CD14-positive monocyte (primary cell): ENCODE measurements around the gene ZNF385B. TPM values are rescaled to one million over a fixed set of nuclear protein-coding genes. Genes with fewer than 3 reads are reported as not detected.

Source experiments
- DNase-seq, 3 donors: peaks; one replicate each; pipeline ENCODE4 v3.0.0-alpha.2; 2011 to 2022
- H2AFZ ChIP-seq: 2 replicates; pipeline ENCODE4 v1.6.0; 2012; ENCODE audit warnings: mild to moderate bottlenecking, low read depth, low read length, inconsistent platforms; ENCODE audit not compliant: insufficient read depth, poor library complexity, severe bottlenecking
- H3K27ac ChIP-seq, 2 donors: 1 replicate in 1 of 2; 2 replicates in 1 of 2; pipeline ENCODE4 v1.5.1; 2012 to 2013; ENCODE audit warnings: low read length in 2 of 2, control low read depth in 1 of 2, inconsistent platforms in 1 of 2, low read depth in 1 of 2, mild to moderate bottlenecking in 1 of 2
- H3K27me3 ChIP-seq, 2 donors: one replicate each; pipeline versions ENCODE4 v1.6.0 to v1.6.1; 2011 to 2013; ENCODE audit warnings: low read length in 2 of 2; ENCODE audit not compliant: control insufficient read depth in 2 of 2, insufficient read depth in 2 of 2
- H3K36me3 ChIP-seq, 2 donors: replicated peaks in 1 of 2; 1 replicate in 1 of 2; 2 replicates in 1 of 2; pipeline versions ENCODE4 v1.5.1 to v1.6.1; 2012 to 2013; ENCODE audit warnings: low read length in 2 of 2, control low read depth in 1 of 2, inconsistent platforms in 1 of 2, mild to moderate bottlenecking in 1 of 2; ENCODE audit not compliant: insufficient read depth in 2 of 2, control insufficient read depth in 1 of 2
- H3K4me1 ChIP-seq, 2 donors: 1 replicate in 1 of 2; 2 replicates in 1 of 2; pipeline versions ENCODE4 v1.5.1 to v1.6.1; 2012 to 2013; ENCODE audit warnings: low read length in 2 of 2, control low read depth in 1 of 2, inconsistent platforms in 1 of 2, mild to moderate bottlenecking in 1 of 2, moderate library complexity in 1 of 2; ENCODE audit not compliant: insufficient read depth in 2 of 2, control insufficient read depth in 1 of 2
- H3K4me2 ChIP-seq: replicated peaks from 2 replicates; pipeline ENCODE3; 2012; ENCODE audit warnings: low read length, moderate library complexity, mild to moderate bottlenecking; ENCODE audit not compliant: poor library complexity, severe bottlenecking; ENCODE audit errors: extremely low read depth
- H3K4me3 ChIP-seq, 3 experiments: fragments of 200-600 bp in 1 of 3; sonication (generic) in 1 of 3; replicated peaks in 1 of 3; 1 replicate in 2 of 3; 2 replicates in 1 of 3; pipeline ENCODE4 v1.5.1; 2011 to 2013; ENCODE audit warnings: low read length in 3 of 3, mild to moderate bottlenecking in 3 of 3, control low read depth in 2 of 3, low read depth in 2 of 3, inconsistent platforms in 1 of 3, moderate library complexity in 1 of 3
- H3K79me2 ChIP-seq: 2 replicates; pipeline ENCODE4 v1.6.0; 2012; ENCODE audit warnings: mild to moderate bottlenecking, control low read depth, inconsistent platforms, low read length, moderate library complexity; ENCODE audit not compliant: insufficient read depth
- H3K9ac ChIP-seq: 2 replicates; pipeline ENCODE4 v1.6.0; 2017; ENCODE audit warnings: low read length, mild to moderate bottlenecking; ENCODE audit not compliant: insufficient read depth, poor library complexity, severe bottlenecking
- H3K9me3 ChIP-seq, 2 donors: replicated peaks in 1 of 2; 1 replicate in 1 of 2; 2 replicates in 1 of 2; pipeline versions ENCODE4 v1.5.1 to v1.6.1; 2012 to 2013; ENCODE audit warnings: low read length in 2 of 2, control low read depth in 1 of 2; ENCODE audit not compliant: control insufficient read depth in 1 of 2, insufficient read depth in 1 of 2
- H4K20me1 ChIP-seq: 2 replicates; pipeline ENCODE4 v1.6.0; 2012; ENCODE audit warnings: mild to moderate bottlenecking, low read length, control low read depth, moderate library complexity; ENCODE audit not compliant: insufficient read depth
- H3K27ac Mint-ChIP-seq, 7 donors: one replicate each; pipeline ENCODE4 v1.8.0; 2020; ENCODE audit warnings: mild to moderate bottlenecking in 7 of 7, mixed read lengths in 7 of 7, moderate library complexity in 6 of 7, inconsistent platforms in 2 of 7
- H3K27me3 Mint-ChIP-seq, 3 donors: one replicate each; pipeline ENCODE4 v1.8.0; 2021 to 2022; ENCODE audit warnings: low read depth in 3 of 3, mild to moderate bottlenecking in 3 of 3, mixed read lengths in 3 of 3, moderate library complexity in 3 of 3, inconsistent platforms in 1 of 3
- H3K36me3 Mint-ChIP-seq, 2 donors: one replicate each; pipeline ENCODE4 v1.8.0; 2020; ENCODE audit warnings: mixed read lengths in 2 of 2, inconsistent platforms in 1 of 2, mild to moderate bottlenecking in 1 of 2
- H3K4me1 Mint-ChIP-seq: one replicate; pipeline ENCODE4 v1.8.0; 2020; ENCODE audit warnings: mild to moderate bottlenecking, mixed read lengths
- H3K4me3 Mint-ChIP-seq, 2 donors: one replicate each; pipeline ENCODE4 v1.8.0; 2020; ENCODE audit warnings: mild to moderate bottlenecking in 2 of 2, mixed read lengths in 2 of 2, moderate library complexity in 1 of 2
- H3K9me3 Mint-ChIP-seq, 7 donors: one replicate each; pipeline ENCODE4 v1.8.0; 2020 to 2022; ENCODE audit warnings: mixed read lengths in 7 of 7, mild to moderate bottlenecking in 6 of 7, moderate library complexity in 6 of 7, inconsistent platforms in 2 of 7
- CTCF ChIP-seq: fragments of 200-600 bp; IDR thresholded peaks from one replicate; pipeline ENCODE4 v1.8.0; 2022; ENCODE audit warnings: antibody characterized with exemption, mild to moderate bottlenecking
- WGBS: methylation state at CpG from one replicate; pipeline ENCODE4 v1.1.5; 2013; ENCODE audit warnings: missing lambda C conversion rate; ENCODE audit not compliant: insufficient coverage; 5-methylcytosine and 5-hydroxymethylcytosine counted together
- intact Hi-C, 2 donors: fragments of 100-400 bp; cut with micrococcal nuclease; formaldehyde crosslinking; loops; one replicate each; pipeline versions ENCODE4 v1.15.0 to v1.15.1; 2023
- polyA plus RNA-seq, 3 donors: library from polyadenylated mRNA; depleted of rRNA in 1 of 3; unstranded in 2 of 3; stranded (reverse) in 1 of 3; fragments of 300-500 nt in 2 of 3; fragments of >200 nt in 1 of 3; fragmentation: Illumina TruSeq in 2 of 3; gene quantifications; 1 replicate in 2 of 3; 2 replicates in 1 of 3; pipeline ENCODE4 v1.2.3, GENCODE V29; 2012 to 2021

ZNF385B gene
- polyA plus RNA-seq, 3 donors: not detected

- Histone ChIP-seq H3K27ac (no peak overlapping the region), H3K9ac (no peak overlapping the region), H3K4me3 (no peak overlapping the region), H3K9me3 (peaks cover 0 to 4% of the 10 kb centered on the region in 2 donors), H4K20me1 (no peaks in the 10 kb centered on the region), H3K79me2 (no peaks in the 10 kb centered on the region), H2AFZ (no peak overlapping the region), H3K36me3 (no peaks in the 10 kb centered on the region), H3K4me1 (no peaks in the 10 kb centered on the region), H3K27me3 (no peaks in the 10 kb centered on the region), H3K4me2 (no peak overlapping the region)
- intact Hi-C loops: no loop called here
- WGBS: 25% methylated on average over 1 of the region's 1 CpG
- no peak overlapping the region for H3K27ac Mint-ChIP-seq
- DNase-seq: no peak
- H3K4me1 Mint-ChIP-seq: no peaks in the 10 kb centered on the region
- TF ChIP-seq CTCF: no peak
- H3K9me3 Mint-ChIP-seq: peaks cover 0 to 8% (median 5%) of the 10 kb centered on the region in 7 donors
- no peaks in the 10 kb centered on the region for H3K36me3 Mint-ChIP-seq
- H3K27me3 Mint-ChIP-seq: peaks cover 0 to 1% (median 0%) of the 10 kb centered on the region in 3 donors
- H3K4me3 Mint-ChIP-seq: no peak overlapping the region
These were observed 249.3 kb downstream of the ZNF385B start for GRCh38 chr2:179612108-179612507.

DNA sequence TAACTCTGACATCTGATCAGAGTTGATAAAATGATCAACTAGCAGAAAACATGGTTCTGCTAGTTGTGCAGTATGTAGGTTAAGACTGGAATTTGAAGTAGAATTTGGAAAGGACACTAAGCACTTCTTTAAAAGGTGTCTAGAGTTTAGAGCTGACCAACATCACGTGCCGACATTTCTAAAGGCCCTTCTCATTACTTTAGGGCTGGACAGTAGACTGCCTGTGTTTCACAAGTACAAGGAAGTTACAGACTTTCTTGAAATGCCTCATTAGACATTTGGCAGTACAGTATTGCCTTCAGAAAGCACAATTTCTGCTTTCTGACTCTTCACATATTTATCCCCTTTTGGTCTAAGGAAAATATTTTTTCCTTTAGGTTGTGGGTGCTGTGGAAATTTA lies 255.3 kb downstream of the ZNF385B start:
- no peak for DNase-seq
- no peak for TF ChIP-seq CTCF
- Histone ChIP-seq H3K4me1 (no peaks in the 10 kb centered on the region), H3K27ac (no peak overlapping the region), H2AFZ (no peak overlapping the region), H3K4me2 (no peak overlapping the region), H3K4me3 (no peak overlapping the region), H4K20me1 (no peaks in the 10 kb centered on the region), H3K9ac (no peak overlapping the region), H3K79me2 (no peaks in the 10 kb centered on the region), H3K36me3 (no peaks in the 10 kb centered on the region), H3K27me3 (no peaks in the 10 kb centered on the region), H3K9me3 (no peaks in the 10 kb centered on the region)
- intact Hi-C loops: no loop called here
- no peak overlapping the region for H3K4me3 Mint-ChIP-seq
- WGBS: 100% methylated on average over 2 of the region's 2 CpGs
- no peaks in the 10 kb centered on the region for H3K36me3 Mint-ChIP-seq
- no peaks in the 10 kb centered on the region for H3K4me1 Mint-ChIP-seq
- H3K27ac Mint-ChIP-seq: no peak overlapping the region
- H3K27me3 Mint-ChIP-seq: peaks cover 0 to 1% (median 0%) of the 10 kb centered on the region in 3 donors
- peaks cover 0 to 2% (median 0%) of the 10 kb centered on the region in 7 donors for H3K9me3 Mint-ChIP-seq
